Measurements from ENCODE around the gene SRRM3. TPM values are rescaled to one million over a fixed set of nuclear protein-coding genes. Genes with fewer than 3 reads are reported as not detected.
"Not testable (repeated sequence)": the region's sequence is repeated elsewhere in the genome, so short reads cannot be mapped to it uniquely, and the experiment has no call there.

SRRM3 gene
- total RNA-seq, 3 donors from 2014 or later (not counting 1 experiment from before 2014, with no cell fraction given) = not detected

GRCh38 chr7:76204147-76204546, 2.5 kb downstream of the SRRM3 start:
- ATAC-seq (no peak), DNase-seq (no peak)
- 60% methylated on average over 2 of the region's 2 CpGs for WGBS (ENCODE audit: insufficient coverage)
- Mint-ChIP-seq H3K27ac (no peak overlapping the region), H3K4me1 (no peaks in the 10 kb centered on the region), H3K36me3 (no peaks in the 10 kb centered on the region), H3K27me3 (ENCODE audit: low read depth in 2 of 2) (peaks cover 20 to 22% of the 10 kb centered on the region in 2 donors), H3K9me3 (no peaks in the 10 kb centered on the region), H3K4me3 (no peak overlapping the region)
- Histone ChIP-seq H3K4me1 (ENCODE audit: control insufficient read depth, insufficient read depth, low read length) (peaks cover 2% of the 10 kb centered on the region), H3K27ac (ENCODE audit: low read length) (no peak overlapping the region), H3K27me3 (ENCODE audit: control insufficient read depth, insufficient read depth, low read length) (peaks cover 7% of the 10 kb centered on the region), H3K36me3 (ENCODE audit: control insufficient read depth, insufficient read depth, low read length) (no peaks in the 10 kb centered on the region), H3K9me3 (ENCODE audit: control insufficient read depth, insufficient read depth, low read length) (no peaks in the 10 kb centered on the region), H3K4me3 (ENCODE audit: low read length) (no peak overlapping the region)
- intact Hi-C loops (cut with micrococcal nuclease) = no loop called here
- TF ChIP-seq, protein P1, sequence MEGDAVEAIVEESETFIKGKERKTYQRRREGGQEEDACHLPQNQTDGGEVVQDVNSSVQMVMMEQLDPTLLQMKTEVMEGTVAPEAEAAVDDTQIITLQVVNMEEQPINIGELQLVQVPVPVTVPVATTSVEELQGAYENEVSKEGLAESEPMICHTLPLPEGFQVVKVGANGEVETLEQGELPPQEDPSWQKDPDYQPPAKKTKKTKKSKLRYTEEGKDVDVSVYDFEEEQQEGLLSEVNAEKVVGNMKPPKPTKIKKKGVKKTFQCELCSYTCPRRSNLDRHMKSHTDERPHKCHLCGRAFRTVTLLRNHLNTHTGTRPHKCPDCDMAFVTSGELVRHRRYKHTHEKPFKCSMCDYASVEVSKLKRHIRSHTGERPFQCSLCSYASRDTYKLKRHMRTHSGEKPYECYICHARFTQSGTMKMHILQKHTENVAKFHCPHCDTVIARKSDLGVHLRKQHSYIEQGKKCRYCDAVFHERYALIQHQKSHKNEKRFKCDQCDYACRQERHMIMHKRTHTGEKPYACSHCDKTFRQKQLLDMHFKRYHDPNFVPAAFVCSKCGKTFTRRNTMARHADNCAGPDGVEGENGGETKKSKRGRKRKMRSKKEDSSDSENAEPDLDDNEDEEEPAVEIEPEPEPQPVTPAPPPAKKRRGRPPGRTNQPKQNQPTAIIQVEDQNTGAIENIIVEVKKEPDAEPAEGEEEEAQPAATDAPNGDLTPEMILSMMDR (IDR thresholded peaks at IDR 0.05) = no peak

DNA sequence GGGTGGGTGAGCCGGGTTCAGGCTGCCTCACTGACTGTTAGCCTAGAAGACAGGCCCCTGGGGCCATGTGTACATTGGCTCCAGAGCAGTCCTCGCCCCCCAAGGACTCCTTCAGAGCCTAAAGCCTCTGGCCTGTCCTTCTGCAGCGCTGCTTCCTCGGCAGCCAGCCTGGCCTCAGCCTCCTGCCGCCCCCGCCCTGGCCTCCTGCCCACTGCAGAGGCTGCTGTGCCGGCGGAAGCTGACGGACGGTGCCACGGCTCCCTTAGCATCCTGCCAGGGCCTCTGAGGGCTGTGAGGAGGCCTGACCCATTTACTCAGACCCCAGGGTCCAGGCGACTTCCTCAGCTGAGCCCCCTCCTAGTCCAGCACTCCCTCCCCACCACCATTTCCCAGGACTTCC, 4.9 kb downstream of the SRRM3 start:
- no peak overlapping the region for H3K27ac ChIP-seq (ENCODE audit: low read length)
- H3K9me3 ChIP-seq (ENCODE audit: control insufficient read depth, insufficient read depth, low read length) = no peaks in the 10 kb centered on the region
- DNase-seq = no peak
- no peaks in the 10 kb centered on the region for H3K4me1 Mint-ChIP-seq
- peaks cover 20 to 27% of the 10 kb centered on the region in 2 donors for H3K27me3 Mint-ChIP-seq (ENCODE audit: low read depth in 2 of 2)
- H3K27me3 ChIP-seq (ENCODE audit: control insufficient read depth, insufficient read depth, low read length) = peaks cover 4% of the 10 kb centered on the region
- no peaks in the 10 kb centered on the region for H3K9me3 Mint-ChIP-seq
- no peak overlapping the region for H3K27ac Mint-ChIP-seq
- no peak overlapping the region for H3K4me3 ChIP-seq (ENCODE audit: low read length)
- no peak overlapping the region for H3K4me3 Mint-ChIP-seq
- WGBS (ENCODE audit: insufficient coverage) = 71% methylated on average over 12 of the region's 12 CpGs
- no peak for ATAC-seq
- intact Hi-C loops (cut with micrococcal nuclease) = no loop called here
- no peaks in the 10 kb centered on the region for H3K4me1 ChIP-seq (ENCODE audit: control insufficient read depth, insufficient read depth, low read length)
- TF ChIP-seq, protein P1 (IDR thresholded peaks at IDR 0.05) = no peak
- H3K36me3 ChIP-seq (ENCODE audit: control insufficient read depth, insufficient read depth, low read length) = no peaks in the 10 kb centered on the region
- no peaks in the 10 kb centered on the region for H3K36me3 Mint-ChIP-seq

DNA sequence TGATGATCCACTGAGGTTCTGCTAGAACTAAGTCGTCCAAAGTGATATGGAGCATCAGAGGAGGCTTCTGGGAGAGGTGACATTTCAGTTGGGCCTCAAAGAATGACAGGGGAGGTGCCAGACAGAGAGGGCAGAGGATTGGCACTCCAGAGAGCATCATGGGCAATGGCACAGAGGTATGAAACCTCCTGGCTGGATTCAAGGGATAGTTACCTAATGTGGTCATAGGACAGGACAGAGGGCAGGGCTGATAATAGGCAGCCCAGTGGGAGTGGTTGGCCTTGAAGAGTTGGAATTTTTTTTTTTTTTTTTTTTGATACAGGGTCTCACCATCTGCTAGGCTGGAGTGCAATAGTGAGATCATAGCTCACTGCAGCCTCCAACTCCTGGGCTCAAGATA, 7.6 kb downstream of the SRRM3 start:
- no peaks in the 10 kb centered on the region for H3K36me3 ChIP-seq (ENCODE audit: control insufficient read depth, insufficient read depth, low read length)
- H3K9me3 Mint-ChIP-seq = no peaks in the 10 kb centered on the region
- H3K27ac ChIP-seq (ENCODE audit: low read length) = no peak overlapping the region
- intact Hi-C loops (cut with micrococcal nuclease) = no loop called here
- H3K4me3 ChIP-seq (ENCODE audit: low read length) = no peak overlapping the region
- no peaks in the 10 kb centered on the region for H3K4me1 ChIP-seq (ENCODE audit: control insufficient read depth, insufficient read depth, low read length)
- H3K27ac Mint-ChIP-seq = no peak overlapping the region
- H3K9me3 ChIP-seq (ENCODE audit: control insufficient read depth, insufficient read depth, low read length) = no peaks in the 10 kb centered on the region
- no peaks in the 10 kb centered on the region for H3K36me3 Mint-ChIP-seq
- DNase-seq = no peak
- no peaks in the 10 kb centered on the region for H3K27me3 ChIP-seq (ENCODE audit: control insufficient read depth, insufficient read depth, low read length)
- TF ChIP-seq, protein P1 (IDR thresholded peaks at IDR 0.05) = no peak
- H3K4me3 Mint-ChIP-seq = no peak overlapping the region
- H3K27me3 Mint-ChIP-seq (ENCODE audit: low read depth in 2 of 2) = peaks cover 8 to 17% of the 10 kb centered on the region in 2 donors
- no peaks in the 10 kb centered on the region for H3K4me1 Mint-ChIP-seq
- ATAC-seq = no peak
- WGBS (ENCODE audit: insufficient coverage) = 59% methylated on average over 1 of the region's 1 CpG

DNA sequence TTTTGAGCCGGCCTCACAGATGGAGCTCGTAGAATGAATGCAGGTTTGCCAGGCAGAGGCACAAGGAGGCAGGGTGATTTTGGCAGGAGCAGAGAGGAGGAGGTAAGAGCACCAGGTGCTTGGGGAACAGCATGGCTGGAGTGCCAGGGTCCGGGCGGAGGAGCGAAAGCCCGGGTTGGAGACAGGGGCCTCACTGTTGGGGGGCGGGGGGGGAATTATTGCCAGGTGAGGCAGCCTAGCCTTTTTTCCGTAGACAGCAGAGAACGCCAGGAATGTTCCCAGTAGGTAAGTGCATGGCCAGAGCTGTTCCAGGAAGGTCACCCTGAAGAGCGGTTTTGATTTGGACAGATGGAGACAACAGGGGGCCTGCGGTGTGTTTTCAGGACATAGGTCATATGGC, 9.5 kb downstream of the SRRM3 start:
- no peak overlapping the region for H3K4me3 Mint-ChIP-seq
- WGBS (ENCODE audit: insufficient coverage) = 75% methylated on average over 11 of the region's 11 CpGs
- ATAC-seq = no peak
- H3K27ac Mint-ChIP-seq = no peak overlapping the region
- Histone ChIP-seq H3K9me3 (ENCODE audit: control insufficient read depth, insufficient read depth, low read length) (no peaks in the 10 kb centered on the region), H3K4me1 (ENCODE audit: control insufficient read depth, insufficient read depth, low read length) (no peaks in the 10 kb centered on the region), H3K4me3 (ENCODE audit: low read length) (no peak overlapping the region), H3K27me3 (ENCODE audit: control insufficient read depth, insufficient read depth, low read length) (no peaks in the 10 kb centered on the region), H3K36me3 (ENCODE audit: control insufficient read depth, insufficient read depth, low read length) (no peaks in the 10 kb centered on the region), H3K27ac (ENCODE audit: low read length) (no peak overlapping the region)
- DNase-seq = no peak
- intact Hi-C loops (cut with micrococcal nuclease) = no loop called here
- H3K27me3 Mint-ChIP-seq (ENCODE audit: low read depth in 2 of 2) = peaks cover 5 to 10% of the 10 kb centered on the region in 2 donors
- no peaks in the 10 kb centered on the region for H3K36me3 Mint-ChIP-seq
- TF ChIP-seq, protein P1 (IDR thresholded peaks at IDR 0.05) = no peak
- H3K4me1 Mint-ChIP-seq = no peaks in the 10 kb centered on the region
- H3K9me3 Mint-ChIP-seq = no peaks in the 10 kb centered on the region

DNA sequence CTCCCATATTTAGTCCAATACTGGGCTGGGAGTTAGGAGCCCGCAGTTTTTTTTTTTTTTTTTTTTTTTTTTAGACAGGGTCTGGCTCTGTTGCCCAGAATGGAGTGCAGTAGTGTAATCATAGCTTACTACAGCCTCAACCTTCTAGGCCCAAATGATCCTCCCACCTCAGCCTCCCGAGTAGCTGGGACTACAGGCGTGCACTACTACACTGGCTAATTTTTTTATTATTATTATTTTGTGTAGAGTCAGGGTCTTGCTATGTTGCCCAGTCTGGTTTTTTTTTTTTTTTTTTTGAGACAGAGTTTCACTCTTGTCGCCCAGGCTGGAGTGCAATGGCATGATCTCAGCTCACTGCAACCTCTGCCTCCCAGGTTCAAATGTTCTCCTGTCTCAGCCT, 13.7 kb downstream of the SRRM3 start:
- H3K36me3 ChIP-seq (ENCODE audit: control insufficient read depth, insufficient read depth, low read length); DNase-seq; H3K36me3 Mint-ChIP-seq; H3K9me3 ChIP-seq (ENCODE audit: control insufficient read depth, insufficient read depth, low read length); intact Hi-C loops (cut with micrococcal nuclease); H3K9me3 Mint-ChIP-seq; H3K27ac Mint-ChIP-seq; ATAC-seq; H3K4me3 ChIP-seq (ENCODE audit: low read length); H3K27ac ChIP-seq (ENCODE audit: low read length); H3K4me1 Mint-ChIP-seq; H3K4me1 ChIP-seq (ENCODE audit: control insufficient read depth, insufficient read depth, low read length); H3K27me3 ChIP-seq (ENCODE audit: control insufficient read depth, insufficient read depth, low read length); H3K4me3 Mint-ChIP-seq: not testable (repeated sequence)
- peaks cover 0 to 13% of the 10 kb centered on the region in 2 donors for H3K27me3 Mint-ChIP-seq (ENCODE audit: low read depth in 2 of 2)
- 60% methylated on average over 2 of the region's 4 CpGs for WGBS (ENCODE audit: insufficient coverage)

All from natural killer cell (primary cell).